ENCODE results near the gene ZNF628. TPM values are rescaled to one million over a fixed set of nuclear protein-coding genes. Genes with fewer than 3 reads are reported as not detected.

The ZNF628 gene
- total RNA-seq, 1 donor from 2014 or later: 15.8 TPM

GRCh38 chr19:55465460-55466240 is 10.8 kb upstream of the ZNF628 start:
- Histone ChIP-seq H3K27me3 (ENCODE audit: control insufficient read depth, insufficient read depth, low read length) (peaks cover 8% of the 10 kb centered on the region), H3K4me3 (ENCODE audit: low read depth, low read length) (no peak overlapping the region), H3K36me3 (ENCODE audit: control insufficient read depth, insufficient read depth, low read length) (no peaks in the 10 kb centered on the region)
- TF ChIP-seq CTCF (IDR thresholded peaks at IDR 0.05; ENCODE audit: insufficient read depth, low read length, poor library complexity, severe bottlenecking): no peak
- no peak for DNase-seq (ENCODE audit: low read depth)

GRCh38 chr19:55466241-55466614 is 10.2 kb upstream of the ZNF628 start:
- Histone ChIP-seq H3K27me3 (ENCODE audit: control insufficient read depth, insufficient read depth, low read length) (peaks cover 8% of the 10 kb centered on the region), H3K36me3 (ENCODE audit: control insufficient read depth, insufficient read depth, low read length) (no peaks in the 10 kb centered on the region), H3K4me3 (ENCODE audit: low read depth, low read length) (no peak overlapping the region)
- no peak for TF ChIP-seq CTCF (IDR thresholded peaks at IDR 0.05; ENCODE audit: insufficient read depth, low read length, poor library complexity, severe bottlenecking)
- no peak for DNase-seq (ENCODE audit: low read depth)

GRCh38 chr19:55467236-55468053 is 9.0 kb upstream of the ZNF628 start:
- TF ChIP-seq CTCF (IDR thresholded peaks at IDR 0.05; ENCODE audit: insufficient read depth, low read length, poor library complexity, severe bottlenecking): peak; percentile 69
- H3K36me3 ChIP-seq (ENCODE audit: control insufficient read depth, insufficient read depth, low read length): no peaks in the 10 kb centered on the region
- no peak overlapping the region for H3K4me3 ChIP-seq (ENCODE audit: low read depth, low read length)
- peaks cover 8% of the 10 kb centered on the region for H3K27me3 ChIP-seq (ENCODE audit: control insufficient read depth, insufficient read depth, low read length)
- no peak for DNase-seq (ENCODE audit: low read depth)

- no peak overlapping the region for H3K4me3 ChIP-seq (ENCODE audit: low read depth, low read length)
- no peaks in the 10 kb centered on the region for H3K36me3 ChIP-seq (ENCODE audit: control insufficient read depth, insufficient read depth, low read length)
- TF ChIP-seq CTCF (IDR thresholded peaks at IDR 0.05; ENCODE audit: insufficient read depth, low read length, poor library complexity, severe bottlenecking): no peak
- no peak for DNase-seq (ENCODE audit: low read depth)
- peaks cover 8% of the 10 kb centered on the region for H3K27me3 ChIP-seq (ENCODE audit: control insufficient read depth, insufficient read depth, low read length)
Observed at GRCh38 chr19:55468054-55468393, 8.4 kb upstream of the ZNF628 start.

- no peak for TF ChIP-seq CTCF (IDR thresholded peaks at IDR 0.05; ENCODE audit: insufficient read depth, low read length, poor library complexity, severe bottlenecking)
- no peaks in the 10 kb centered on the region for H3K36me3 ChIP-seq (ENCODE audit: control insufficient read depth, insufficient read depth, low read length)
- no peak overlapping the region for H3K4me3 ChIP-seq (ENCODE audit: low read depth, low read length)
- no peak for DNase-seq (ENCODE audit: low read depth)
- no peaks in the 10 kb centered on the region for H3K27me3 ChIP-seq (ENCODE audit: control insufficient read depth, insufficient read depth, low read length)
Observed at GRCh38 chr19:55471266-55471665, 5.2 kb upstream of the ZNF628 start.

Data from kidney epithelial cell (primary cell).